H1 (cell line): ENCODE measurements around the gene LRP1. TPM values are rescaled to one million over a fixed set of nuclear protein-coding genes. Genes with fewer than 3 reads are reported as not detected.

Experiments used
- CTCF ChIA-PET: fragments of 300-600 bp; sonication (Branson Sonifier 250); formaldehyde crosslinking; loops from one replicate; lab custom pipeline; 2021; ENCODE audit not compliant: partially characterized antibody; lab: Charles Lee
- POLR2A ChIA-PET: fragments of 300-600 bp; sonication (Branson Sonifier 250); formaldehyde crosslinking; loops from one replicate; lab custom pipeline; 2021; ENCODE audit warnings: inconsistent platforms; ENCODE audit not compliant: partially characterized antibody; lab: Charles Lee
- DNase-seq, 2 experiments: peaks; one replicate each; pipeline versions ENCODE4 v3.0.0 to v3.0.0-alpha.2; 2010 to 2022; ENCODE audit warnings: low spot score in 2 of 2, low read depth in 1 of 2, mixed read lengths in 1 of 2
- FAIRE-seq: peaks from 2 replicates; lab custom pipeline; 2011; peaks lifted over from hg19 to GRCh38; lab: Jason Lieb, UNC
- H2AFZ ChIP-seq: 2 replicates; pipeline ENCODE4 v1.8.1; 2012; ENCODE audit warnings: low read length, inconsistent platforms
- H2AK5ac ChIP-seq: 2 replicates; pipeline ENCODE4 v1.6.1; 2013; ENCODE audit warnings: low read depth, low read length
- H2BK120ac ChIP-seq: replicated peaks from 2 replicates; pipeline ENCODE3; 2013; ENCODE audit warnings: low read depth, low read length, inconsistent platforms
- H2BK12ac ChIP-seq: 2 replicates; pipeline ENCODE4 v1.6.1; 2013; ENCODE audit warnings: low read depth, low read length
- H2BK15ac ChIP-seq: 2 replicates; pipeline ENCODE4 v1.6.1; 2013; ENCODE audit warnings: low read length
- H2BK20ac ChIP-seq: 2 replicates; pipeline ENCODE4 v1.6.1; 2013; ENCODE audit warnings: low read length
- H2BK5ac ChIP-seq: 2 replicates; pipeline ENCODE4 v1.6.1; 2013; ENCODE audit warnings: low read depth, low read length
- H3K14ac ChIP-seq: 2 replicates; pipeline ENCODE4 v1.6.1; 2013; ENCODE audit warnings: inconsistent platforms; ENCODE audit not compliant: insufficient read length
- H3K18ac ChIP-seq: 2 replicates; pipeline ENCODE4 v1.6.1; 2013; ENCODE audit warnings: low read length; ENCODE audit errors: extremely low read depth
- H3K23ac ChIP-seq: 2 replicates; pipeline ENCODE4 v1.6.1; 2013; ENCODE audit warnings: inconsistent platforms; ENCODE audit not compliant: insufficient read length
- H3K23me2 ChIP-seq: 2 replicates; pipeline ENCODE4 v1.6.1; 2013; ENCODE audit warnings: low read depth, low read length
- H3K27ac ChIP-seq: 2 replicates; pipeline ENCODE4 v1.6.1; 2011; ENCODE audit warnings: low read depth, low read length, inconsistent platforms
- H3K27me3 ChIP-seq, 4 experiments: replicated peaks in 1 of 4; 1 replicate in 1 of 4; 2 replicates in 3 of 4; pipeline versions ENCODE4 v1.6.1 to v1.8.1; 2011 to 2013; ENCODE audit warnings: low read length in 3 of 4, mild to moderate bottlenecking in 3 of 4, inconsistent platforms in 2 of 4, mixed read lengths in 2 of 4, moderate library complexity in 1 of 4; ENCODE audit not compliant: control insufficient read depth in 3 of 4, insufficient read depth in 3 of 4; ENCODE audit errors: extremely low read depth in 1 of 4
- H3K36me3 ChIP-seq, 4 experiments: 2 replicates each; pipeline versions ENCODE4 v1.6.1 to v1.8.1; 2011 to 2013; ENCODE audit warnings: mild to moderate bottlenecking in 4 of 4, low read length in 3 of 4, moderate library complexity in 2 of 4, control low read depth in 1 of 4, inconsistent platforms in 1 of 4; ENCODE audit not compliant: insufficient read depth in 4 of 4, control insufficient read depth in 2 of 4
- H3K4ac ChIP-seq: replicated peaks from 2 replicates; pipeline ENCODE3; 2013; ENCODE audit warnings: low read length, low read depth, mixed read lengths, inconsistent platforms; ENCODE audit not compliant: insufficient read length
- H3K4me1 ChIP-seq, 4 experiments: replicated peaks in 1 of 4; 1 replicate in 1 of 4; 2 replicates in 3 of 4; pipeline versions ENCODE4 v1.6.1 to v1.8.1; 2011 to 2013; ENCODE audit warnings: low read length in 3 of 4, inconsistent platforms in 2 of 4, mixed read lengths in 1 of 4; ENCODE audit not compliant: insufficient read depth in 4 of 4, control insufficient read depth in 3 of 4
- H3K4me2 ChIP-seq, 2 experiments: 2 replicates each; pipeline versions ENCODE4 v1.6.1 to v1.8.1; 2011 to 2013; ENCODE audit warnings: low read depth in 2 of 2, low read length in 2 of 2, control low read depth in 1 of 2, inconsistent platforms in 1 of 2, mild to moderate bottlenecking in 1 of 2; ENCODE audit not compliant: insufficient read depth in 1 of 2
- H3K4me3 ChIP-seq, 4 experiments: fragments of 200-600, 300-600 bp in 1 of 4; sonication (generic), shearing (Covaris generic), sonication (Bioruptor Twin) in 1 of 4; 2 replicates each; pipeline versions ENCODE4 v1.5.1 to v1.8.1; 2011 to 2016; ENCODE audit warnings: low read length in 4 of 4, low read depth in 3 of 4, control low read depth in 2 of 4, inconsistent platforms in 2 of 4, mild to moderate bottlenecking in 2 of 4, mixed read lengths in 1 of 4, moderate library complexity in 1 of 4; ENCODE audit not compliant: insufficient read depth in 2 of 4; ENCODE audit errors: extremely low read depth in 1 of 4
- H3K56ac ChIP-seq: replicated peaks from 2 replicates; pipeline ENCODE3; 2013; ENCODE audit warnings: low read depth, mild to moderate bottlenecking, mixed read lengths, low read length, inconsistent platforms; ENCODE audit not compliant: insufficient read length
- H3K79me1 ChIP-seq: 2 replicates; pipeline ENCODE4 v1.6.1; 2013; ENCODE audit warnings: low read depth, low read length, control low read depth
- H3K79me2 ChIP-seq, 2 experiments: 2 replicates each; pipeline versions ENCODE4 v1.6.1 to v1.8.1; 2012 to 2013; ENCODE audit warnings: low read length in 2 of 2, mild to moderate bottlenecking in 2 of 2, inconsistent platforms in 1 of 2; ENCODE audit not compliant: insufficient read depth in 2 of 2, control insufficient read depth in 1 of 2
- H3K9ac ChIP-seq, 4 experiments: replicated peaks in 1 of 4; 1 replicate in 1 of 4; 2 replicates in 3 of 4; pipeline versions ENCODE4 v1.6.1 to v1.8.1; 2011 to 2013; ENCODE audit warnings: low read depth in 3 of 4, low read length in 3 of 4, control low read depth in 2 of 4, mild to moderate bottlenecking in 2 of 4, moderate library complexity in 2 of 4, inconsistent platforms in 1 of 4; ENCODE audit errors: extremely low read depth in 1 of 4
- H3K9me3 ChIP-seq, 2 experiments: 2 replicates each; pipeline versions ENCODE4 v1.6.1 to v1.8.1; 2012 to 2013; ENCODE audit warnings: mild to moderate bottlenecking in 2 of 2, moderate library complexity in 2 of 2, control low read depth in 1 of 2, inconsistent platforms in 1 of 2, low read depth in 1 of 2, low read length in 1 of 2, mixed read lengths in 1 of 2; ENCODE audit not compliant: insufficient read depth in 2 of 2
- H4K20me1 ChIP-seq, 2 experiments: replicated peaks in 1 of 2; 2 replicates each; pipeline versions ENCODE3 to v1.8.1; 2011 to 2013; ENCODE audit warnings: inconsistent platforms in 2 of 2, low read length in 2 of 2, mild to moderate bottlenecking in 1 of 2; ENCODE audit not compliant: insufficient read depth in 2 of 2, control insufficient read depth in 1 of 2
- H4K5ac ChIP-seq: 2 replicates; pipeline ENCODE4 v1.6.1; 2013; ENCODE audit warnings: low read length, low read depth, mixed read lengths, inconsistent platforms; ENCODE audit not compliant: insufficient read length
- H4K8ac ChIP-seq: 2 replicates; pipeline ENCODE4 v1.8.0; 2013; ENCODE audit warnings: mild to moderate bottlenecking, moderate library complexity, low read length, inconsistent platforms; ENCODE audit not compliant: insufficient read depth; ENCODE audit errors: extremely low read depth
- H4K91ac ChIP-seq: replicated peaks from 2 replicates; pipeline ENCODE3; 2013; ENCODE audit warnings: low read length, mixed read lengths, inconsistent platforms; ENCODE audit not compliant: insufficient read length
- BRCA1 ChIP-seq: IDR thresholded peaks from 2 replicates; pipeline ENCODE4 v1.6.1; 2012; ENCODE audit warnings: low read depth, low read length, improper control_type of control experiment
- CBX8 ChIP-seq: fragments of 300-800, 300-1000 bp; sonication (generic); IDR thresholded peaks from 2 replicates; pipeline ENCODE4 v1.7.1; 2016; ENCODE audit warnings: low read depth, low read length, borderline replicate concordance
- FOSL1 ChIP-seq: IDR thresholded peaks from 2 replicates; pipeline ENCODE4 v1.6.1; 2011; ENCODE audit warnings: mild to moderate bottlenecking, low read depth, low read length, moderate library complexity; ENCODE audit not compliant: insufficient read depth
- GTF2F1 ChIP-seq: IDR thresholded peaks from 2 replicates; pipeline ENCODE4 v1.6.1; 2012; ENCODE audit warnings: low read depth, low read length, improper control_type of control experiment, borderline replicate concordance
- JUND ChIP-seq: IDR thresholded peaks from 2 replicates; pipeline ENCODE4 v1.6.1; 2011; ENCODE audit warnings: mild to moderate bottlenecking, improper control_type of control experiment, low read length
- RNF2 ChIP-seq: fragments of 200-900, 300-1000 bp; sonication (generic); IDR thresholded peaks from 2 replicates; pipeline ENCODE4 v1.7.1; 2016; ENCODE audit warnings: borderline replicate concordance, low read depth, mild to moderate bottlenecking, antibody characterized with exemption, low read length; ENCODE audit not compliant: poor library complexity, severe bottlenecking; ENCODE audit errors: missing control alignments
- SIN3A ChIP-seq, 2 experiments: IDR thresholded peaks in 1 of 2; conservative IDR thresholded peaks in 1 of 2; 2 replicates each; pipeline ENCODE4 v1.6.1; 2011 to 2012; ENCODE audit warnings: low read length in 2 of 2, improper control_type of control experiment in 1 of 2, low read depth in 1 of 2, mild to moderate bottlenecking in 1 of 2
- SIRT6 ChIP-seq: IDR thresholded peaks from one replicate; pipeline ENCODE4 v1.7.1; 2012; ENCODE audit warnings: low read length, inconsistent platforms
- TBP ChIP-seq: IDR thresholded peaks from 2 replicates; pipeline ENCODE4 v1.6.1; 2011; ENCODE audit warnings: low read depth, low read length, improper control_type of control experiment
- WGBS, 2 experiments: shearing (Covaris generic) in 1 of 2; methylation state at CpG; one replicate each; pipeline versions ENCODE4 v1.1.6 to v1.1.7; 2013 to 2015; ENCODE audit warnings: low lambda C conversion rate in 2 of 2, mixed read lengths in 2 of 2, inconsistent platforms in 1 of 2, low coverage in 1 of 2, missing lambda C conversion rate in 1 of 2; ENCODE audit not compliant: insufficient replicate concordance in 2 of 2, insufficient coverage in 1 of 2, insufficient read length in 1 of 2; ENCODE audit errors: extremely low coverage in 1 of 2, missing lambda C conversion rate in 1 of 2; 5-methylcytosine and 5-hydroxymethylcytosine counted together
- polyA plus RNA-seq, 7 experiments: library from polyadenylated mRNA; depleted of rRNA in 3 of 7; stranded (reverse) in 5 of 7; unstranded in 2 of 7; fragments of >200 nt in 5 of 7; fragments of 200-250 nt in 2 of 7; gene quantifications; 1 replicate in 5 of 7; 2 replicates in 1 of 7; 4 replicates in 1 of 7; pipeline versions ENCODE4 v1.2.1 to v1.2.3, GENCODE V29; 2011 to 2013; ENCODE audit warnings: missing spikeins in 2 of 7, mixed read lengths in 2 of 7
- total RNA-seq: library from RNA; stranded (reverse); fragmentation: NEBNext Ultra II Directional; extraction: Animal tissue kit (Norgen Biotek cat#: 25700); gene quantifications from 2 replicates; pipeline ENCODE4 v1.2.1, GENCODE V29; 2021
- TF ChIP-seq, protein P1 (sequence below): IDR thresholded peaks from 2 replicates; pipeline ENCODE4 v1.6.1; 2012; ENCODE audit warnings: inconsistent platforms

LRP1 gene
- total and polyA plus RNA-seq, 2 of the 8 experiments (the other 6 are each of a cell fraction or from before 2014, with no cell fraction given): 35.3 to 92.5 TPM

GRCh38 chr12:57254506-57255280, 126.4 kb downstream of the LRP1 start:
- DNase-seq (no peak), FAIRE-seq (no peak)
- no peak overlapping the region for H2BK5ac ChIP-seq
- no peak overlapping the region for H2AK5ac ChIP-seq
- H4K20me1 ChIP-seq: no peaks in the 10 kb centered on the region
- H4K91ac ChIP-seq: no peak overlapping the region
- no peak overlapping the region for H2AFZ ChIP-seq
- H3K9me3 ChIP-seq: no peaks in the 10 kb centered on the region
- no peak overlapping the region for H3K9ac ChIP-seq
- H4K8ac ChIP-seq: no peak overlapping the region
- H3K4ac ChIP-seq: no peak overlapping the region
- H3K14ac ChIP-seq: no peak overlapping the region
- no peak overlapping the region for H3K23ac ChIP-seq
- H3K27me3 ChIP-seq: no peaks in the 10 kb centered on the region
- no peak overlapping the region for H2BK120ac ChIP-seq
- no peaks in the 10 kb centered on the region for H3K79me1 ChIP-seq
- H3K27ac ChIP-seq: no peak overlapping the region
- no peak overlapping the region for H3K4me2 ChIP-seq
- H3K4me3 ChIP-seq: no peak overlapping the region
- H3K56ac ChIP-seq: no peak overlapping the region
- no peak overlapping the region for H4K5ac ChIP-seq
- H2BK20ac ChIP-seq: no peak overlapping the region
- ChIA-PET POLR2A (interaction anchor here (0.8 to 2.1 kb wide), 3 partner anchors 9 to 201 kb away, joined by 3 to 7 read pairs (median 4); partner anchors contain the start of gene INHBE), CTCF (interaction anchor here (0.9 to 7.1 kb wide), 6 partner anchors 9 to 202 kb away, joined by 3 to 74 read pairs (median 4); no protein-coding TSS in a partner anchor)
- H3K23me2 ChIP-seq: no peaks in the 10 kb centered on the region
- no peaks in the 10 kb centered on the region for H3K79me2 ChIP-seq
- H2BK12ac ChIP-seq: no peak overlapping the region
- WGBS, 2 experiments: 93% methylated on average over 14 of the region's 14 CpGs; no CpG with 5 or more reads in 1 of the 2 experiments
- H3K36me3 ChIP-seq: peaks cover 2 to 14% (median 6%) of the 10 kb centered on the region in 4 experiments; a peak in 4 of 8 replicates
- peaks cover 0 to 3% (median 2%) of the 10 kb centered on the region in 4 experiments; a peak in 5 of 7 replicates for H3K4me1 ChIP-seq
- H3K18ac ChIP-seq: no peak overlapping the region
- H2BK15ac ChIP-seq: no peak overlapping the region
- TF ChIP-seq RNF2 (no peak), GTF2F1 (no peak), TBP (no peak), FOSL1 (no peak), SIRT6 (no peak), BRCA1 (no peak), CBX8 (no peak), JUND (no peak), SIN3A (conservative IDR thresholded peaks at IDR 0.05 in 1 of 2, IDR thresholded peaks at IDR 0.05 in 1 of 2; ENCODE audit: low read depth in 1 of 2, low read length in 2 of 2) (no peak)
- TF ChIP-seq, protein P1, sequence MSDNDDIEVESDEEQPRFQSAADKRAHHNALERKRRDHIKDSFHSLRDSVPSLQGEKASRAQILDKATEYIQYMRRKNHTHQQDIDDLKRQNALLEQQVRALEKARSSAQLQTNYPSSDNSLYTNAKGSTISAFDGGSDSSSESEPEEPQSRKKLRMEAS: no peak
